CD4-positive, alpha-beta T cell (primary cell): ENCODE results near the gene POPDC2. TPM values are rescaled to one million over a fixed set of nuclear protein-coding genes. Genes with fewer than 3 reads are reported as not detected.
"Not testable (repeated sequence)": the region's sequence is repeated elsewhere in the genome, so short reads cannot be mapped to it uniquely, and the experiment has no call there.

Source experiments
- ATAC-seq: fragments of 200-7000 bp; cut with Tn5 transposase; one replicate; pipeline ENCODE4 v1.10.0; 2022; ENCODE audit warnings: mild to moderate bottlenecking; ENCODE audit not compliant: poor library complexity
- CTCF ChIA-PET: fragments of 350-600 bp; sonication (Branson Sonifier 250); formaldehyde crosslinking; loops from one replicate; lab custom pipeline; 2021; ENCODE audit warnings: antibody characterized with exemption, inconsistent platforms; lab: Charles Lee
- POLR2A ChIA-PET: fragments of 350-600 bp; sonication (Branson Sonifier 250); formaldehyde crosslinking; loops from one replicate; lab custom pipeline; 2021; ENCODE audit warnings: antibody characterized with exemption, inconsistent platforms; lab: Charles Lee
- DNase-seq, 14 experiments: peaks; one replicate each; pipeline ENCODE4 v3.0.0-alpha.2; 2013 to 2020; ENCODE audit warnings: mixed read lengths in 2 of 14
- H3K27ac ChIP-seq, 2 donors: one replicate each; pipeline versions ENCODE4 v1.5.1 to v1.7.0; 2013; ENCODE audit warnings: low read length in 2 of 2, low read depth in 1 of 2, mild to moderate bottlenecking in 1 of 2
- H3K27me3 ChIP-seq, 2 experiments: 1 replicate in 1 of 2; 2 replicates in 1 of 2; pipeline versions ENCODE4 v1.6.1 to v1.7.0; 2013; ENCODE audit warnings: low read length in 2 of 2, control low read depth in 1 of 2, mild to moderate bottlenecking in 1 of 2, moderate library complexity in 1 of 2; ENCODE audit not compliant: insufficient read depth in 2 of 2, control insufficient read depth in 1 of 2
- H3K36me3 ChIP-seq: one replicate; pipeline ENCODE4 v1.6.1; 2013; ENCODE audit warnings: low read length, control low read depth; ENCODE audit not compliant: insufficient read depth
- H3K4me1 ChIP-seq: one replicate; pipeline ENCODE4 v1.6.1; 2013; ENCODE audit warnings: low read length, control low read depth; ENCODE audit not compliant: insufficient read depth
- H3K4me3 ChIP-seq: one replicate; pipeline ENCODE4 v1.5.1; 2013; ENCODE audit warnings: mild to moderate bottlenecking, low read length, moderate library complexity
- H3K9me3 ChIP-seq, 2 experiments: 1 replicate in 1 of 2; 2 replicates in 1 of 2; pipeline versions ENCODE4 v1.6.1 to v1.7.0; 2013; ENCODE audit warnings: low read length in 2 of 2, mild to moderate bottlenecking in 2 of 2, control low read depth in 1 of 2, moderate library complexity in 1 of 2; ENCODE audit not compliant: control insufficient read depth in 1 of 2, insufficient read depth in 1 of 2
- H3K27ac Mint-ChIP-seq: one replicate; pipeline ENCODE4 v1.8.0; 2020; ENCODE audit warnings: mixed read lengths
- H3K27me3 Mint-ChIP-seq: one replicate; pipeline ENCODE4 v1.8.0; 2021; ENCODE audit warnings: mixed read lengths
- H3K36me3 Mint-ChIP-seq: one replicate; pipeline ENCODE4 v1.8.0; 2021; ENCODE audit warnings: low read depth, mixed read lengths
- H3K4me1 Mint-ChIP-seq: one replicate; pipeline ENCODE4 v1.8.0; 2021; ENCODE audit warnings: low read depth, mixed read lengths
- H3K4me3 Mint-ChIP-seq: one replicate; pipeline ENCODE4 v1.8.0; 2020; ENCODE audit warnings: mild to moderate bottlenecking, mixed read lengths
- H3K9me3 Mint-ChIP-seq: one replicate; pipeline ENCODE4 v1.8.0; 2020; ENCODE audit warnings: mixed read lengths
- intact Hi-C, 2 experiments: fragments of 100-400 bp; cut with DNase I in 1 of 2; cut with micrococcal nuclease in 1 of 2; formaldehyde crosslinking; loops; one replicate each; pipeline versions ENCODE4 v1.15.1 to v1.9.0; 2023 to 2025; cut with DNase I, micrococcal nuclease
- total RNA-seq, 174 experiments: library from RNA in 2 of 174; stranded (reverse) in 2 of 174; gene quantifications; one replicate each; pipeline ENCODE4 v1.2.3 and lab custom pipeline; 2021 to 2026
- TF ChIP-seq, protein P1 (sequence below): fragments of 200-600 bp; IDR thresholded peaks from one replicate; pipeline ENCODE4 v1.8.0; 2022; ENCODE audit warnings: antibody characterized with exemption, mild to moderate bottlenecking

Gene POPDC2
- total RNA-seq, 2 experiments from 2014 or later: 2.6 to 3.5 TPM

DNA sequence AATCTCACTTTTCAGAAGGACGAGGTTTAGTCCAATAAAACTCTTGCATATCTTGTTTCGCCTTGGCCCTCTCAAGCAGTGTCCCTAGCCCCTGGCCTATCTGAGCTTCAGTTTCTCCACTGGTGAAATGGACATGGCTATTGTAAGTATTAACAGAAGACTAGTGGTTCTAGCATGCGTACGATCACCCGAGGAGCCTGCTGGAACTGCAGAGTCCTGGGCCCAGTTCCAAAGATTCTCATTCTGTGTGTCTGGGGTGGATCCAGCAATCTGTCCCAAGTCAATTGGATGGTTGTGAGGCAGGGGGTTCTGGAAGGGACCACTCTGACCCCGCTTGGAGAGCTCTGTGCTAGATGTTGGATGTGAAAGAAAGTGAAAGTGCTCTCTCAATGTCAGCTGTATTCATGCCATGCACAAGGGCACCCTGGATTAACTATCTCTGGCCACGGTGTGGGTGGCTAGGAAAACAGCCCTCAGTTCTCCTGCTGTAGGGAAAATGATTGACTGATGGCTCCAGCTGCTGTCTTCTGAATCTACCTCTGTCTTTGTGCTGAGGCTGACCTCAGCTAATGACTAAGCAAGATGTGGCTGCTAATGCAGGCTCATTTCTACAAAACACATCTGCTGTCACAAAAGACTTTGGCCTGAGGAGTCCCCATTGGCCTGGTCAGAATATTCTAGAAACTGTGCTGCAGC is 64.6 kb downstream of the POPDC2 start:
- TF ChIP-seq, protein P1, sequence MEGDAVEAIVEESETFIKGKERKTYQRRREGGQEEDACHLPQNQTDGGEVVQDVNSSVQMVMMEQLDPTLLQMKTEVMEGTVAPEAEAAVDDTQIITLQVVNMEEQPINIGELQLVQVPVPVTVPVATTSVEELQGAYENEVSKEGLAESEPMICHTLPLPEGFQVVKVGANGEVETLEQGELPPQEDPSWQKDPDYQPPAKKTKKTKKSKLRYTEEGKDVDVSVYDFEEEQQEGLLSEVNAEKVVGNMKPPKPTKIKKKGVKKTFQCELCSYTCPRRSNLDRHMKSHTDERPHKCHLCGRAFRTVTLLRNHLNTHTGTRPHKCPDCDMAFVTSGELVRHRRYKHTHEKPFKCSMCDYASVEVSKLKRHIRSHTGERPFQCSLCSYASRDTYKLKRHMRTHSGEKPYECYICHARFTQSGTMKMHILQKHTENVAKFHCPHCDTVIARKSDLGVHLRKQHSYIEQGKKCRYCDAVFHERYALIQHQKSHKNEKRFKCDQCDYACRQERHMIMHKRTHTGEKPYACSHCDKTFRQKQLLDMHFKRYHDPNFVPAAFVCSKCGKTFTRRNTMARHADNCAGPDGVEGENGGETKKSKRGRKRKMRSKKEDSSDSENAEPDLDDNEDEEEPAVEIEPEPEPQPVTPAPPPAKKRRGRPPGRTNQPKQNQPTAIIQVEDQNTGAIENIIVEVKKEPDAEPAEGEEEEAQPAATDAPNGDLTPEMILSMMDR: no peak
- H3K27me3 Mint-ChIP-seq: no peaks in the 10 kb centered on the region
- no peaks in the 10 kb centered on the region for H3K4me1 Mint-ChIP-seq
- Histone ChIP-seq H3K4me1 (peaks cover 13% of the 10 kb centered on the region), H3K27ac (no peak overlapping the region), H3K9me3 (peaks cover 0 to 2% of the 10 kb centered on the region in 2 experiments), H3K36me3 (no peaks in the 10 kb centered on the region), H3K27me3 (no peaks in the 10 kb centered on the region), H3K4me3 (no peak overlapping the region)
- DNase-seq (no peak), ATAC-seq (no peak)
- no peak overlapping the region for H3K27ac Mint-ChIP-seq
- ChIA-PET POLR2A (no interaction called here), CTCF (no interaction called here)
- no peaks in the 10 kb centered on the region for H3K36me3 Mint-ChIP-seq
- intact Hi-C loops: no loop called here
- no peak overlapping the region for H3K4me3 Mint-ChIP-seq
- no peaks in the 10 kb centered on the region for H3K9me3 Mint-ChIP-seq

DNA sequence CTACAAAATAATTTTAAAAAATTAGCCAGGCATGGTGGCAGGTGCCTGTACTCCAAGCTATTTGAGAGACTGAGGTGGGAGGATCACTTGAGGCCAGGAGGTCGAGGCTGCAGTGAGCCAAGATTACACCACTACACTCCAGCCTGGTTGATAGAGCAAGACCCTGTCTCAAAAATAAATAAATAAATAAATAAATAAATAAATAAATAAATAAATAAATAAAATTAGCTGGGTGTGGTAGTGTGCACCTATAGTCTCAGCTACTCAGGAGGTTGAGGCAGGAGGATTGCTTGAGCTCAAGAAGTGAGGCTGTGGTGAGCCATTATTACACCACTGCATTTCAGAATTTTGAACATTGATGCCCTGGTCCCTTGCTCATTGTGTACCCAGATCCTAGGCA is 65.5 kb downstream of the POPDC2 start:
- POLR2A ChIA-PET, H3K27ac Mint-ChIP-seq, H3K27ac ChIP-seq, ATAC-seq, H3K4me3 Mint-ChIP-seq, H3K36me3 ChIP-seq, H3K4me1 Mint-ChIP-seq, H3K36me3 Mint-ChIP-seq, H3K4me1 ChIP-seq, DNase-seq, H3K9me3 ChIP-seq, intact Hi-C loops, H3K27me3 Mint-ChIP-seq, H3K27me3 ChIP-seq, H3K9me3 Mint-ChIP-seq, CTCF ChIA-PET, H3K4me3 ChIP-seq: not testable (repeated sequence)

DNA sequence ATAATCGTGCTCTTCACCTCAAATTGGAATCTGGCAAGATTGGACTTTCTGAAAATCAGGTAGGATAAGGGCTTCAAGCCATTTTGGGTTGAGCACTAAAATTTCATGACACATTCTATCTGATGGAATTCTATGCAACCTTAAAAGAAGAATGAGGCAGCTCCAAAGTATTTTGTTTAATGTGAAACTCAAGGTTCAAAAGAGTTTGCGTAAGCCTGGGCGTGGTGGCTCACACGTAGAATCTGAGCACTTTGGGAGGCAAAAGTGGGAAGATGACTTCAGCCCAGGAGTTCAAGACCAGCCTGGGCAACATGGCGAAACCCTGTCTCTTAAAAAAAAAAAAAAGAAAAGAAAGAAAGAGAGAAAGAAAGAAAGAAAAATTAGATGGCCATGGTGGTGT is 66.3 kb downstream of the POPDC2 start:
- CTCF ChIA-PET: no interaction called here
- intact Hi-C loops: no loop called here
- DNase-seq (no peak), ATAC-seq (no peak)
- TF ChIP-seq, protein P1: no peak
- Histone ChIP-seq H3K27ac (no peak overlapping the region), H3K9me3 (no peaks in the 10 kb centered on the region), H3K27me3 (no peaks in the 10 kb centered on the region), H3K4me3 (no peak overlapping the region), H3K36me3 (no peaks in the 10 kb centered on the region), H3K4me1 (peaks cover 7% of the 10 kb centered on the region)
- POLR2A ChIA-PET: no interaction called here
- no peaks in the 10 kb centered on the region for H3K9me3 Mint-ChIP-seq
- peaks cover 4% of the 10 kb centered on the region for H3K27me3 Mint-ChIP-seq
- H3K4me1 Mint-ChIP-seq: no peaks in the 10 kb centered on the region
- no peaks in the 10 kb centered on the region for H3K36me3 Mint-ChIP-seq
- no peak overlapping the region for H3K4me3 Mint-ChIP-seq
- no peak overlapping the region for H3K27ac Mint-ChIP-seq

DNA sequence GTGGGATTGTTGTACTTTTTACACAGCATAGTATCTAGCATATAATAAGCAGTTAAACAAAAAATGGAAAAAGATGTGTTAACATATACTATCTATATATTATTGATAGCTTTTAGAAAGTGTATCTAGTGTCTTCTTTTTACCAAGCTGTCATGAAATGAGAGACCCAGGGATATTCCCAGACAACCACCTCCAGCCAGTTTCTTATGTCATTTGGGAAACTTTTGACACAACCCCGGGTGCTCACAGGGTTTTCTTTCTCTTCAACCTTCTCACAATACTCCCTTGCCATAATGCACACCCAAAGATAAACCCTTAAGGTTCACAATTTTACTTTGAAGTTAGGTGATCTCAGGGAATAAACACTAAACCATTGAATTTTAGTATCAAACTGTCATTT is 67.5 kb downstream of the POPDC2 start:
- H3K9me3 ChIP-seq: no peaks in the 10 kb centered on the region
- ChIA-PET CTCF (no interaction called here), POLR2A (no interaction called here)
- no peak overlapping the region for H3K4me3 ChIP-seq
- no peaks in the 10 kb centered on the region for H3K4me1 Mint-ChIP-seq
- peaks cover 4% of the 10 kb centered on the region for H3K27me3 Mint-ChIP-seq
- no peak overlapping the region for H3K27ac Mint-ChIP-seq
- no peak for ATAC-seq
- H3K4me3 Mint-ChIP-seq: no peak overlapping the region
- no peak overlapping the region for H3K27ac ChIP-seq
- no peaks in the 10 kb centered on the region for H3K36me3 ChIP-seq
- H3K27me3 ChIP-seq: no peaks in the 10 kb centered on the region
- no peaks in the 10 kb centered on the region for H3K36me3 Mint-ChIP-seq
- TF ChIP-seq, protein P1: no peak
- no peak for DNase-seq
- H3K9me3 Mint-ChIP-seq: no peaks in the 10 kb centered on the region
- intact Hi-C loops: no loop called here
- peaks cover 7% of the 10 kb centered on the region for H3K4me1 ChIP-seq
